HepG2 (cell line): Measurements from ENCODE around the gene GPATCH3. TPM values are rescaled to one million over a fixed set of nuclear protein-coding genes. Genes with fewer than 3 reads are reported as not detected.
A peak's percentile ranks its signal among the peaks of the same experiment; 100 is the strongest.

ENCODE experiments used
- ATF1 ChIP-seq: IDR thresholded peaks from 2 replicates; pipeline ENCODE4 v1.6.1; 2016; ENCODE audit warnings: mild to moderate bottlenecking, control low read depth
- ATF5 ChIP-seq: sonication (generic); formaldehyde crosslinking; IDR thresholded peaks from 2 replicates; pipeline ENCODE4 v1.4.0; 2020; ENCODE audit warnings: mild to moderate bottlenecking, low read depth, missing genetic modification reagents
- BRD4 ChIP-seq: sonication (generic); formaldehyde crosslinking; IDR thresholded peaks from 2 replicates; pipeline ENCODE4 v1.4.0; 2020; ENCODE audit warnings: missing genetic modification reagents
- CHCHD3 ChIP-seq: sonication (generic); formaldehyde crosslinking; IDR thresholded peaks from 2 replicates; pipeline ENCODE4 v1.8.0; 2022; ENCODE audit warnings: mild to moderate bottlenecking, missing genetic modification reagents, moderate library complexity
- CSRNP1 ChIP-seq: sonication (generic); formaldehyde crosslinking; IDR thresholded peaks from 2 replicates; pipeline ENCODE4 v1.8.1; 2023; ENCODE audit warnings: mild to moderate bottlenecking, missing genetic modification reagents
- GATA4 ChIP-seq: sonication (generic); IDR thresholded peaks from 2 replicates; pipeline ENCODE4 v1.6.1; 2016; ENCODE audit warnings: antibody characterized with exemption, low read depth, borderline replicate concordance
- HDAC6 ChIP-seq: fragments of 200-600 bp; sonication (generic); IDR thresholded peaks from 2 replicates; pipeline ENCODE4 v1.7.0; 2017; ENCODE audit warnings: mild to moderate bottlenecking, antibody characterized with exemption, low read length, low read depth
- KDM2A ChIP-seq: sonication (generic); formaldehyde crosslinking; IDR thresholded peaks from 2 replicates; pipeline ENCODE4 v1.4.0; 2020; ENCODE audit warnings: low read depth, missing genetic modification reagents, borderline replicate concordance
- MIXL1 ChIP-seq: IDR thresholded peaks from 2 replicates; pipeline ENCODE4 v1.6.1; 2016
- NR2F2 ChIP-seq: IDR thresholded peaks from 2 replicates; pipeline ENCODE4 v1.6.1; 2012; ENCODE audit warnings: low read depth, inconsistent platforms, borderline replicate concordance
- RCOR2 ChIP-seq: IDR thresholded peaks from 2 replicates; pipeline ENCODE4 v1.6.1; 2016; ENCODE audit warnings: missing biosample characterization, missing genetic modification reagents
- SOX6 ChIP-seq, 2 experiments: fragments of 450-650 bp in 1 of 2; sonication (generic) in 1 of 2; formaldehyde crosslinking in 1 of 2; IDR thresholded peaks; 2 replicates each; pipeline versions ENCODE4 v1.4.0 to v1.6.1; 2017 to 2020; ENCODE audit warnings: antibody characterized with exemption in 1 of 2, mild to moderate bottlenecking in 1 of 2, missing genetic modification reagents in 1 of 2
- ZNF207 ChIP-seq: fragments of 450-650 bp; IDR thresholded peaks from 2 replicates; pipeline ENCODE4 v1.6.1; 2016; ENCODE audit warnings: antibody characterized with exemption, borderline replicate concordance
- ZNF276 ChIP-seq: sonication (generic); formaldehyde crosslinking; IDR thresholded peaks from 2 replicates; pipeline ENCODE4 v1.4.0; 2020; ENCODE audit warnings: mild to moderate bottlenecking, low read depth, missing genetic modification reagents
- ZNF574 ChIP-seq: sonication (generic); formaldehyde crosslinking; IDR thresholded peaks from 2 replicates; pipeline ENCODE4 v1.4.0; 2020; ENCODE audit warnings: missing genetic modification reagents
- ZNF577 ChIP-seq: sonication (generic); formaldehyde crosslinking; IDR thresholded peaks from 2 replicates; pipeline ENCODE4 v1.4.0; 2020; ENCODE audit warnings: mild to moderate bottlenecking, low read depth, missing genetic modification reagents, borderline replicate concordance
- ZNF776 ChIP-seq: sonication (generic); formaldehyde crosslinking; IDR thresholded peaks from 2 replicates; pipeline ENCODE4 v1.4.0; 2020; ENCODE audit warnings: mild to moderate bottlenecking, missing genetic modification reagents
- ZNF816 ChIP-seq: sonication (generic); formaldehyde crosslinking; IDR thresholded peaks from 2 replicates; pipeline ENCODE4 v1.8.0; 2022; ENCODE audit warnings: missing genetic modification reagents, mild to moderate bottlenecking, borderline replicate concordance
- ZXDC ChIP-seq: sonication (generic); formaldehyde crosslinking; IDR thresholded peaks from 2 replicates; pipeline ENCODE4 v1.5.0; 2020; ENCODE audit warnings: mild to moderate bottlenecking, missing genetic modification reagents
- polyA plus RNA-seq, 8 experiments: library from polyadenylated mRNA; depleted of rRNA in 3 of 8; stranded (reverse) in 7 of 8; unstranded in 1 of 8; fragments of >200 nt; fragmentation: Illumina TruSeq in 4 of 8; extraction: Trizol in 4 of 8; gene quantifications; 2 replicates each; pipeline versions ENCODE4 v1.2.1 to v1.2.3, GENCODE V29; 2011 to 2016; ENCODE audit warnings: low read depth in 4 of 8, missing spikeins in 1 of 8, mixed read lengths in 1 of 8; ENCODE audit not compliant: insufficient read depth in 1 of 8
- total RNA-seq, 5 experiments: library from RNA; depleted of rRNA; stranded (reverse); fragments of >200 nt; fragmentation: Illumina TruSeq; extraction: Trizol; gene quantifications; 2 replicates each; pipeline ENCODE4 v1.2.3, GENCODE V29; 2016; ENCODE audit warnings: low read depth in 1 of 5

GPATCH3 gene
- total and polyA plus RNA-seq, 2 of the 13 experiments (the other 11 are each of a cell fraction or from before 2014, with no cell fraction given), result 8.3 to 11.0 TPM

- TF ChIP-seq ZNF276 (CRISPR knock-in tag) (no peak), SOX6 (IDR thresholded peaks at IDR 0.05) (no peak), SOX6 (CRISPR knock-in tag; IDR thresholded peaks at IDR 0.05) (peak; percentile 71), HDAC6 (no peak), ZNF816 (CRISPR knock-in tag) (no peak), NR2F2 (no peak; the same call in 1 of the 2 replicates), ZXDC (CRISPR knock-in tag) (peak; percentile 91; the same call in 1 of the 2 replicates), ZNF207 (no peak), ZNF577 (CRISPR knock-in tag) (no peak), GATA4 (no peak), ZNF776 (CRISPR knock-in tag) (peak; percentile 97), ATF1 (CRISPR knock-in tag) (peak; percentile 85), BRD4 (CRISPR knock-in tag) (peak; percentile 83; the same call in 1 of the 2 replicates), ZNF574 (CRISPR knock-in tag) (peak; percentile 88), MIXL1 (CRISPR knock-in tag) (no peak), KDM2A (peak; percentile 93), CHCHD3 (CRISPR knock-in tag) (peak; percentile 77; the same call in 1 of the 2 replicates), ATF5 (CRISPR knock-in tag) (no peak; the same call in 1 of the 2 replicates), RCOR2 (CRISPR knock-in tag) (no peak), CSRNP1 (CRISPR knock-in tag) (peak; percentile 90)
These were observed 21.5 kb upstream of the GPATCH3 start, which contains the start of gene NUDC (continued) for GRCh38 chr1:26921540-26922430.
